ENCODE results near the gene PRRG2.
"Not testable (repeated sequence)": the region's sequence is repeated elsewhere in the genome, so short reads cannot be mapped to it uniquely, and the experiment has no call there.

Gene PRRG2

DNA sequence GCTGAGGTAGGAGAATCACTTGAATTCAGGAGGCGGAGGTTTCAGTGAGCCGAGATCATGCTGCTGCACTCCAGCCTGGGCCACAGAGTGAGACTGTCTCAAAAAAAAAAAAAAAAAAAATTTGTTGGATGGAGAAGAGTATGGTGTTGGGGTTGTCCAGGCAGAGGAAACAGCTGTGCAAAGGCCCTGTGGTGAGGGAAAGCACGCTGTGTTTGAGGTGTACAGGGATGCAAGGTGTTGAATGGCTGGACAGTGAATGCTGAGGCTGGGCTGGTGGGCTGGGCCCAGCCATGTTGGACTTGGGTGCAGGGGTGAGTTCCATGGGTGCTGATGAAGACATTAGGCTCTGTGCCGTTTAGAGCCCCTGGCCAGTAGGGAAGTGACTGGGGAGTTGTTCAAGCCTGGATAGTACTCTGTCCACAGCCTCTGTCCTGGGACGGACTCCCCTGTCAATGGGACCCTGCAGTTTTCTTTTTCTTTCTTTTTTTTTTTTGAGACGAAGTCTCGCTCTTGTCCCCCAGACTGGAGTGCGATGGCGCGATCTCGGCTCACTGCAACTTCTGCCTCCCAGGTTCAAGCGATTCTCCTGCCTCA is 28.5 kb downstream of the PRRG2 start:
- no peak for DNase-seq (ENCODE audit: low read depth in 2 of 2)

DNA sequence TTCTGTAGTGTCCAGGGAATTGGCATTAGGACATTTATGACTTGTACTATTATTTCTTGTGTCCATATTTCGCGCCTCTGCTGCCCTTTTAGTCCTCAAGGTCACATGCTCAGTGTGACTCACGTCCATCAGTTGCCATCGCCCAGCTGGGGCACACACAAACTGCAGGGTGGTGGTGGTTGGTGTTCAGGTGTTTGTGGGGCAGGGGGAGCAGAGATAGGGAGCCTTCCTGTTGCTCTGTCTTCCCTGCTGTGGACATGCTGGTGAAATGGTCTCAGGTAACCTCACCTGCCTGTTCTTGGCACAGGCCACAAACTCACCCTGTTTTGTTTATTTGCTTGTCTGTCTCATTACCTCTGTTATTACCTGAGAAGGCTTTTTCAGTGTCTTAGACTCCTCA is 32.3 kb downstream of the PRRG2 start:
- DNase-seq (ENCODE audit: low read depth in 2 of 2): no peak

DNA sequence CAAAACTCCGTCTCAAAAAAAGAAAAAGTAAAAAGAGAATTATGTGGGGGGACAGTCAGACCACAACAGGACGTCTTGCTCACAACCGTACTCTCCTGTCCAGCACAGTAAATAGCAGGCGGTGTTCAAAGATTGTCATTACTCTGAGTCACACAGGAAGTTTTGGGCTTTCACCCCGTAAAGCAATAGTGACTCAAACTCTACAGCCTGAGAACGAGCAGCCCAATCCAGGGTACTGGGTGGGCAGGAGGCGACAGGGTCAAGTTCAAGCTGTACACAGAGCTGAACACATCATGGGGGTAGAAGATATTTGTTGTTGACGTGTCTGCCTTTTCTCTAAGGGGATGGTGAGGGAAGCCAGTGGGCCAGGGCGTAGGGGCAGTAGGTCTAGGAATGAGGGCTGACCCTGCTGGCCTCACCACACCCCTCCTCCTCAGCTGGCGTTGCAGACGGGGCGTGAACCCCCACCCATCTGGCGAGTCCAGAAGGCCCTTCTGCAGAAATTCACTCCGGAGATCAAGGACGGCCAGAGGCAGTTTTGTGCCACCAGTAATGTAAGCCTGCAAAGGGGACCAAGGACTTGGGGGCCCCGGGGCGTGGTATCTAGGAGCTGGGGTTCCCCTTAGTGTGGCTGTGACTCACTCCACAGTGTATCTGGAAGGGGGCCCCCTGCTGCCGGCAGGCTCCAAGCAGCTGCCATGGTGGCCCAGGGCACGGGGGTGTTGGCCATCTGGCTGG is 33.1 kb downstream of the PRRG2 start:
- DNase-seq (ENCODE audit: low read depth in 2 of 2): no peak

- no peak for DNase-seq (ENCODE audit: low read depth in 2 of 2)
Observed at GRCh38 chr19:49615861-49616260, 34.7 kb downstream of the PRRG2 start.

DNA sequence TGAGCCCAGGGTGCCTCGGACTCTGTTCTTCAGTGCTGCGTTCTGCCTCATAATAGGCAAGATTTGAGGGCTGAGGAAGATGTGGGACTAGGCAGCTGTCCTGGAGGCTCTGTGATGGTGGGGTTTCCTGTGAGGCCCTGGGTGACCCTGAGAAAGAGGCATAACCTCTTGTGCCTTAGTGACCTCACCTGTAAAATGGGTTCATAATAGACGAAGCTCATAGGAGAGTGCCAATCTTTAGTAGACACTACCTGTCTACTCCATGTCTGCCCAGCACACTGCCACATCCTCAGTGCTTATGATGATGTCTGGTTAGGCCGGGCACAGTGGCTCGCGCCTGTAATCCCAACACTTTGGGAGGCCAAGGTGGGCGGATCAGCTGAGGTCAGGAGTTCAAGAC is 35.4 kb downstream of the PRRG2 start:
- DNase-seq (ENCODE audit: low read depth in 2 of 2): no peak

DNA sequence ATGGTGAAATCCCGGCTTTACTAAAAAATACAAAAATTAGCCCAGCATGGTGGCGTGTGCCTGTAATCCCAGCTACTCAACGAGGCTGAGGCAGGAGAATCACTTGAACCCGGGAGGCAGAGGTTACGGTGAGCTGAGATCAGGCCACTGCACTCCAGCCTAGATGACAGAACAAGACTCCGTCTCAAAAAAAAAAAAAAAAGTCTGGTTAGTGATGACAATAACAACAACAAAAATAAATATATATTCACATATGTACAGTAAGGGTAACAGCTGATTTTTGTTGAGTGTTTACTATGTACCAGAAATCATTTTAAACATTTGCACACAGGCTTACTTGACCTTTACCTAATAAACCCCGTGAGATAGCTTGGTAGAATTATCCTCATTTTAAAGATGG is 35.8 kb downstream of the PRRG2 start:
- no peak for DNase-seq (ENCODE audit: low read depth in 2 of 2)

GRCh38 chr19:49617860-49618259 is 36.7 kb downstream of the PRRG2 start:
- DNase-seq (ENCODE audit: low read depth in 2 of 2): not testable (repeated sequence)

DNA sequence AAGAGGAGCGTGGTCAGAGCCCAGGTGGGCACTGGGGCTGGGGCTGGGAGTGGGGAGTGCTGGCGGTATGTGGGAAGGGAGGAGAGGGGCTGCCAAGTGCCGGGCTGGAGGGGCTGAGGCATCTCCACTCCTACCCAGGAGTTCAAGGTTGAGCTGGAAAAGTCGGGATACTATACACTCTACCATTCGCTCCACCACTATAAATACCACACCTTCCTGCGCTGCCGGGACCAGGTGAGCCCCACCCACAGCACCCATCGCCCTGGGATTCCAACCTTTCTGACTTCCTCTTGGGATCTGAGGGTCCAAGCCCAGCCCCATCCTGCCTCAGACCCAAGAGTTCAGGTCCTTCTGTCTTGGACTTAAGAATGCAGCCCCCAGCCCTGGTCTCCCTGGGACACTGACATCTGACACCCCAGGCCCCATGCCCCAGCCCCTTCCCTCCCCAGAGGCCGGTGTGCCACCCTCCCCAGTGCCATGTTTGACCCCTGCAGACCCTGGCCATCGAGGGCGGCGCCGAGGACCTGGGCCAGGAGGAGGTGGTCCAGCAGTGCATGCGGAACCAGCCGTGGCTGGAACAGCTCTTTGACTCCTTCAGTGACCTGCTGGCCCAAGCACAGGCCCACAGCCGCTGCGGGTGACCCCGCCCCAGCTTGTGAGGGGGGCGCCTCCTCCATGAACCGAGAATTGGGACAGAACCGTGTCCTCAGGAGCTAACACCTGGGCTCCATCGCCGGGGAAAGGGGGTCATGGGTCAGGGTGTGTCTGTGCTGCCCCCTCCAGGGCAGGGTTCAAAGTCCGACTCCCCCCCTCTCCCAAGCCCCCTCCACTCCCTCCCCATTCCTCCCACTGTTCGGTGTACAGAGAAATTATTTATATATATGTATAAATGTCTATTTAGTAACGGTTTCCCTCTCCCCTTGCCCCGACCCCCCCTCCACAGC is 44.1 kb downstream of the PRRG2 start:
- DNase-seq (ENCODE audit: low read depth in 2 of 2): no peak

- no peak for DNase-seq (ENCODE audit: low read depth in 2 of 2)
Observed at GRCh38 chr19:49626226-49626625, 45.1 kb downstream of the PRRG2 start.

GRCh38 chr19:49629659-49630058 is 48.5 kb downstream of the PRRG2 start:
- DNase-seq (ENCODE audit: low read depth in 2 of 2): no peak

DNA sequence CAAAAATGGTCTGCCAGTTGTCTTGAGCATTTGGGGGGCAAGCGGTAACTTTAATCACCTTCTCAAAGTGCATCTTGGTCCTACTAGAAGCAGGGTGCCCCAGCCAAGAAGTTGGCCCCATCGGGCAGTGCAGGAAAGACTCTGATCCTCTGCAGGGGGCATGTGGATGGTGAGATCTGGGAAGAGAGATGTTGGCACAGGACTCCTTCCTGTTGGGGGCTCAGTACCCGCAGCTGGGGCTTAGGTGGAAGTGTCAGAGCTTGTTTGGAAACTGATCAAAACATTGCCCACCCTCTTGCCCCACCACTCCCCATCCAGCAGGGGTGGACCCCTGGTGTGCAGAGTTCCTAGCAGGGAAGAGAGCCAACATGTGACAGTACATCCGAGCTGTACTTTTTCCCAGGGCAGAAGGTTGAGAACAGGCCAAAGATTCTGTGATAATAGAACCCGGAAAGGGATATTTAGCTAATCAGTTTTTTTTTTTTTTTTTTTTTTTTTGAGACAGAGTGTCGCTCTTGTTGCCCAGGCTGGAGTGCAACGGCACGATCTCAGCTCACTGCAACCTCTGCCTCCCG is 50.0 kb downstream of the PRRG2 start:
- no peak for DNase-seq (ENCODE audit: low read depth in 2 of 2)

DNA sequence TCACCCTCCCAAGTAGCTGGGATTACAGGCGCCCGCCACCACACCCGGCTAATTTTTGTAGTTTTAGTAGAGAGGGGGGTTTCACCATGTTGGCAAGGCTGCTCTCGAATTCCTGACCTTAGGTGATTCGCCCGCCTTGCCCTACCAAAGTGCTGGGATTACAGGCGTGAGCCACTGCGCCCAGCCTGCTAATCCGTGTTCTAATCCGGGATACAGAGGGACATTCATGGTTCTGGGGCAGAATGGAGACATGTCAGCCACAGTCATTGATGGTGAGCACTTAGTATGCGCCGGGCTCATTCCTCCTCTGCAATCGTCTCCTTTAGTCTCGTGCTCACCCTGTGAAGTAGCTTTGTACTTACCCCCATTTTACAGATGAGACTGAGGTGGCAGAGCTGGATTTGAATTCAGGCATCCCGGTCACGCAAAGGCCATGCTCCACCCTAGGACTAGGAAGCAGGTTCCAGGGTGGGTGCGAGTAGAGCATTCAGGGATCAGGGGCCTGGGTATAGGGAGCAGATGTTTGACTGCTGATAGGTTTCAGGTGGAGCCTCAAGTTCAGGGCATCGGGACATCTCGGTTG is 50.6 kb downstream of the PRRG2 start:
- DNase-seq (ENCODE audit: low read depth in 2 of 2): no peak

DNA sequence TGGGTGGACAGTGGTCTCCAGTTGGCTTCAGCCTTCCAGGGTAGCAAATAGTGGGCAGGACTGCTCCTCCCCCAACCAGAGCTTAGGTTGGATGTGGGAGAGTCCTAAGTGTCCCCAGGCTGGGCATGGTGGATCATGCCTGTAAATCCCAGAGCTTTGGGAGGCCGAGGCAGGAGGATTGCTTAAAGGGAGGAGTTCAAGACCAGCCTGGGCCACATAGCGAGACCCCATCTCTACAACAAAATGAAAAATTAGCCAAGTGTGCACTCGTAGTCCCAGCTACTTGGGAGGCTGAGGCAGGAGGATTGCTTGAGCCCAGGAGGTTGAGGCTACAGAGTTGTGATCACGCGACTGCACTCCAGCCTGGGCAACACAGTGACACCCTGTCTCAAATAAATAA is 51.5 kb downstream of the PRRG2 start:
- no peak for DNase-seq (ENCODE audit: low read depth in 2 of 2)

- not testable (repeated sequence) for DNase-seq (ENCODE audit: low read depth in 2 of 2)
Observed at GRCh38 chr19:49633273-49633672, 52.2 kb downstream of the PRRG2 start.

- no peak for DNase-seq (ENCODE audit: low read depth in 2 of 2)
Observed at GRCh38 chr19:49635530-49636232, 54.6 kb downstream of the PRRG2 start.

- DNase-seq (ENCODE audit: low read depth in 2 of 2): no peak
Observed at GRCh38 chr19:49636233-49636932, 55.3 kb downstream of the PRRG2 start.

GRCh38 chr19:49637821-49638738 is 57.0 kb downstream of the PRRG2 start:
- no peak for DNase-seq (ENCODE audit: low read depth in 2 of 2)

DNA sequence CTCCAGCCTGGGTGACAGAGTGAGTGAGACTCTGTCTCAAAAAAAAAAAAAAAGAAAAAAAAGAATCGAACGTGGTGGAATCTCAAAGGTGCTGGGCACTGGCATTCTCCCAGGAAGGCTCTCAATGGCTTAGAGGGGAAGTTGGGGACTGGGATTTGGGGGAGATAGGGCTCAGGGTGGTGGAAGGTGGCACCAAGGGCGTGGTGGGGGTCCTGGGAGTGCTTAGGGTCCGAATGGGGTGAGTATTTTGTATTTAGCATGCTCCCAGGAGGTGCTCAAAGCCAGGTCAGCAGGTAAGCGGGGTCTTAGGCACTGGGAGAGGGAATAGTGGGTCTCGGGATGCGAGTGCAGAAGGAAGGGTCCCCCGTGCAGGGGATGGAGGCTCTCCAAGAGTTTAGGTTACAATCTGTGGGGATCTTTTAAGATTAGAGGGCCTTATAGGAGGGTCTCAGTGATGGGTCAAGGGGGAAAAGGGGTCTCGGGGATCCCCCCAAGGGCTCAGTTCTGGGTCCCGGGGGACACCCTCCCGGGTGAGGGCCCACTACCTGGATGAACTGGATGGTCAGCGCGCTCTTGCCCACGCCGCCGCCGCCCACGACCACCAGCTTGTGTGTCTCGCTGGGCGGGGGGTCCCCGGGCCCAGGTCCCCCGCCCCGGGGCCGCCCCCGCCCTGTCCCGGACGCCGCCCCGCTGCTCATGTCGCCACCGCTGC is 58.4 kb downstream of the PRRG2 start:
- no peak for DNase-seq (ENCODE audit: low read depth in 2 of 2)

Data from stimulated activated CD4-positive, alpha-beta T cell treated with anti-CD3 and anti-CD28 coated beads, Interleukin-12 subunit alpha, Interleukin-12 subunit beta, amount 100 ng/mL, for 24 hours (primary cell).